HCT116 (cell line): ENCODE results near the gene GPC5. TPM values are rescaled to one million over a fixed set of nuclear protein-coding genes. Genes with fewer than 3 reads are reported as not detected.

ENCODE experiments used
- ATAC-seq: fragments of 200-7000 bp; cut with Tn5 transposase; 2 replicates; pipeline ENCODE4 v1.9.1; 2020; ENCODE audit warnings: mild to moderate bottlenecking, moderate library complexity
- BruUV-seq: library from RNA; stranded (reverse); fragments of 400-500 nt; replicated peaks from 2 replicates; lab custom pipeline; 2021; lab: Mats Ljungman, UMichigan
- CTCF ChIA-PET: fragments of 300-600 bp; sonication (Branson Sonifier 250); formaldehyde crosslinking; loops from one replicate; lab custom pipeline; 2021; ENCODE audit warnings: antibody characterized with exemption; lab: Charles Lee
- POLR2A ChIA-PET: fragments of 300-600, 350-600 bp; sonication (Branson Sonifier 250); formaldehyde crosslinking; loops from one replicate; lab custom pipeline; 2021; ENCODE audit warnings: antibody characterized with exemption; lab: Charles Lee
- RAD21 ChIA-PET, 2 experiments: fragments of 300-600 bp; sonication (Branson Sonifier 250); formaldehyde crosslinking; loops; one replicate each; lab custom pipeline; 2023; ENCODE audit warnings: low total read pairs in 2 of 2; ENCODE audit not compliant: uncharacterized antibody in 2 of 2, unreplicated experiment in 2 of 2, low non-redundant PET in 1 of 2; lab: Charles Lee
- DNase-seq: peaks from one replicate; pipeline ENCODE4 v3.0.0-alpha.2; 2010; ENCODE audit warnings: low read depth, low spot score
- H2AFZ ChIP-seq: fragments of 200-600 bp; shearing (Covaris generic), sonication (generic); 2 replicates; pipeline ENCODE4 v1.6.1; 2017; ENCODE audit warnings: low read depth, mixed run types, mixed read lengths, antibody characterized with exemption, low read length; ENCODE audit not compliant: poor library complexity, severe bottlenecking
- H3K27ac ChIP-seq: 2 replicates; pipeline ENCODE4 v1.5.1; 2012; ENCODE audit warnings: low read depth, low read length
- H3K27me3 ChIP-seq: fragments of 200-600 bp; sonication (generic); 2 replicates; pipeline ENCODE4 v1.6.1; 2016; ENCODE audit warnings: mixed run types, low read length, mixed read lengths; ENCODE audit not compliant: insufficient read depth
- H3K36me3 ChIP-seq, 2 experiments: fragments of 200-500 bp in 1 of 2; fragments of 200-600 bp in 1 of 2; sonication (Bioruptor generic) in 1 of 2; sonication (generic) in 1 of 2; 2 replicates each; pipeline versions ENCODE4 v1.5.1 to v1.6.1; 2014 to 2016; ENCODE audit warnings: low read length in 2 of 2, inconsistent platforms in 1 of 2, mixed read lengths in 1 of 2, mixed run types in 1 of 2; ENCODE audit not compliant: insufficient read depth in 2 of 2, control insufficient read depth in 1 of 2
- H3K4me1 ChIP-seq, 2 experiments: fragments of 200-600 bp in 1 of 2; sonication (generic) in 1 of 2; 2 replicates each; pipeline versions ENCODE4 v1.5.1 to v1.6.1; 2012 to 2017; ENCODE audit warnings: low read length in 2 of 2, inconsistent platforms in 1 of 2, mild to moderate bottlenecking in 1 of 2, mixed read lengths in 1 of 2, mixed run types in 1 of 2, moderate library complexity in 1 of 2; ENCODE audit not compliant: insufficient read depth in 2 of 2, control insufficient read depth in 1 of 2
- H3K4me2 ChIP-seq: fragments of 200-600 bp; sonication (generic); 2 replicates; pipeline ENCODE4 v1.6.1; 2017; ENCODE audit warnings: mixed run types, low read length, mixed read lengths
- H3K4me3 ChIP-seq, 2 experiments: fragments of 200-600 bp in 1 of 2; sonication (generic) in 1 of 2; replicated peaks in 1 of 2; 2 replicates each; pipeline ENCODE4 v1.5.1; 2011 to 2016; ENCODE audit warnings: low read length in 2 of 2, control low read depth in 1 of 2, low read depth in 1 of 2, mild to moderate bottlenecking in 1 of 2, mixed read lengths in 1 of 2, mixed run types in 1 of 2
- H3K79me2 ChIP-seq: fragments of 200-600 bp; sonication (generic); 2 replicates; pipeline ENCODE4 v1.6.1; 2017; ENCODE audit warnings: mild to moderate bottlenecking, mixed run types, low read length, moderate library complexity, mixed read lengths; ENCODE audit not compliant: insufficient read depth
- H3K9ac ChIP-seq: fragments of 200-600 bp; sonication (generic); 2 replicates; pipeline ENCODE4 v1.6.1; 2016; ENCODE audit warnings: low read length, mixed read lengths
- H3K9me2 ChIP-seq: fragments of 200-600 bp; sonication (generic), shearing (Covaris generic); 2 replicates; pipeline ENCODE4 v1.6.1; 2017; ENCODE audit warnings: mixed run types, mild to moderate bottlenecking, moderate library complexity; ENCODE audit not compliant: insufficient read depth
- H3K9me3 ChIP-seq, 2 experiments: fragments of 200-500 bp in 1 of 2; fragments of 200-600 bp in 1 of 2; sonication (Bioruptor generic) in 1 of 2; sonication (generic) in 1 of 2; 2 replicates each; pipeline ENCODE4 v1.6.1; 2014 to 2017; ENCODE audit warnings: low read length in 2 of 2, mixed read lengths in 2 of 2, inconsistent platforms in 1 of 2, low read depth in 1 of 2, mild to moderate bottlenecking in 1 of 2, mixed run types in 1 of 2, moderate library complexity in 1 of 2; ENCODE audit not compliant: control insufficient read depth in 1 of 2, insufficient read depth in 1 of 2
- H4K20me1 ChIP-seq: fragments of 200-600 bp; sonication (generic), shearing (Covaris generic); 2 replicates; pipeline ENCODE4 v1.6.1; 2017; ENCODE audit warnings: mixed run types, mild to moderate bottlenecking, moderate library complexity; ENCODE audit not compliant: insufficient read depth
- CBX3 ChIP-seq: IDR thresholded peaks from 2 replicates; pipeline ENCODE4 v1.6.1; 2012; ENCODE audit warnings: low read depth
- CEBPB ChIP-seq: IDR thresholded peaks from 2 replicates; pipeline ENCODE4 v1.6.1; 2012; ENCODE audit warnings: low read depth
- CTCF ChIP-seq, 3 experiments: fragments of 200-600 bp in 1 of 3; sonication (generic) in 1 of 3; IDR thresholded peaks in 2 of 3; conservative IDR thresholded peaks in 1 of 3; 2 replicates each; pipeline ENCODE4 v1.5.1; 2012 to 2017; ENCODE audit warnings: low read depth in 2 of 3, low read length in 2 of 3, antibody characterized with exemption in 1 of 3, borderline replicate concordance in 1 of 3, control low read depth in 1 of 3, mild to moderate bottlenecking in 1 of 3, mixed read lengths in 1 of 3, mixed run types in 1 of 3, moderate library complexity in 1 of 3; ENCODE audit not compliant: insufficient read depth in 1 of 3
- EGR1 ChIP-seq: IDR thresholded peaks from 2 replicates; pipeline ENCODE4 v1.6.1; 2012; ENCODE audit warnings: low read depth
- ELF1 ChIP-seq: IDR thresholded peaks from 2 replicates; pipeline ENCODE4 v1.6.1; 2012; ENCODE audit warnings: low read depth, borderline replicate concordance
- EZH2 ChIP-seq: fragments of 200-600 bp; sonication (generic); IDR thresholded peaks from 2 replicates; pipeline ENCODE4 v1.6.1; 2017; ENCODE audit warnings: antibody characterized with exemption, mixed run types
- EZH2phosphoT487 ChIP-seq: fragments of 200-600 bp; IDR thresholded peaks from 2 replicates; pipeline ENCODE4 v1.6.1; 2018; ENCODE audit warnings: antibody characterized with exemption, borderline replicate concordance
- FOSL1 ChIP-seq: IDR thresholded peaks from 2 replicates; pipeline ENCODE4 v1.6.1; 2012; ENCODE audit warnings: low read depth
- JUND ChIP-seq: IDR thresholded peaks from 2 replicates; pipeline ENCODE4 v1.6.1; 2012
- MAX ChIP-seq: IDR thresholded peaks from 2 replicates; pipeline ENCODE4 v1.6.1; 2012
- POLR2A ChIP-seq: IDR thresholded peaks from 2 replicates; pipeline ENCODE4 v1.7.0; 2011; ENCODE audit warnings: borderline replicate concordance; ENCODE audit not compliant: insufficient read depth, insufficient read length; ENCODE audit errors: extremely low read depth
- POLR2AphosphoS5 ChIP-seq: IDR thresholded peaks from 2 replicates; pipeline ENCODE4 v1.6.1; 2011; ENCODE audit warnings: mild to moderate bottlenecking, low read depth, low read length, moderate library complexity
- RAD21 ChIP-seq: IDR thresholded peaks from 2 replicates; pipeline ENCODE4 v1.6.1; 2012; ENCODE audit warnings: low read depth, mild to moderate bottlenecking
- REST ChIP-seq: IDR thresholded peaks from 2 replicates; pipeline ENCODE4 v1.6.1; 2012; ENCODE audit warnings: low read depth
- SIN3A ChIP-seq: IDR thresholded peaks from 2 replicates; pipeline ENCODE4 v1.6.1; 2012; ENCODE audit warnings: low read depth
- SP1 ChIP-seq: IDR thresholded peaks from 2 replicates; pipeline ENCODE4 v1.6.1; 2012; ENCODE audit warnings: low read depth
- SRF ChIP-seq: IDR thresholded peaks from 2 replicates; pipeline ENCODE4 v1.6.1; 2012; ENCODE audit warnings: low read depth
- TCF7L2 ChIP-seq: IDR thresholded peaks from 2 replicates; pipeline ENCODE4 v1.7.0; 2011; ENCODE audit warnings: borderline replicate concordance, inconsistent platforms; ENCODE audit not compliant: insufficient read depth, insufficient read length; ENCODE audit errors: extremely low read depth
- YY1 ChIP-seq: IDR thresholded peaks from 2 replicates; pipeline ENCODE4 v1.6.1; 2011; ENCODE audit warnings: low read length, low read depth, moderate library complexity, mild to moderate bottlenecking; ENCODE audit not compliant: insufficient replicate concordance; ENCODE audit errors: extremely low read depth
- ZNF274 ChIP-seq: fragments of 200-500 bp; sonication (Bioruptor generic); IDR thresholded peaks from 2 replicates; pipeline ENCODE4 v1.6.1; 2014; ENCODE audit warnings: mild to moderate bottlenecking, low read depth, low read length, inconsistent platforms
- intact Hi-C: fragments of 100-400 bp; cut with micrococcal nuclease; formaldehyde crosslinking; loops from 2 replicates; pipeline ENCODE4 v1.10.0; 2022
- total RNA-seq: library from RNA; stranded (reverse); gene quantifications from one replicate; pipeline ENCODE4 v1.2.1, GENCODE V29; 2021; ENCODE audit not compliant: unreplicated experiment

The GPC5 gene
- total RNA-seq, 1 experiment from 2014 or later = not detected

- Histone ChIP-seq H2AFZ (no peak overlapping the region), H3K27ac (no peak overlapping the region), H3K79me2 (no peaks in the 10 kb centered on the region), H3K4me3 (no peak overlapping the region), H3K27me3 (no peaks in the 10 kb centered on the region), H3K4me1 (no peaks in the 10 kb centered on the region), H3K9me2 (no peaks in the 10 kb centered on the region), H3K9me3 (peaks cover 6 to 25% of the 10 kb centered on the region in 2 experiments; a peak in 2 of 4 replicates), H3K9ac (no peak overlapping the region), H3K4me2 (no peak overlapping the region), H3K36me3 (no peaks in the 10 kb centered on the region), H4K20me1 (no peaks in the 10 kb centered on the region)
- DNase-seq (no peak), ATAC-seq (no peak)
- TF ChIP-seq SIN3A (no peak), SRF (no peak), ZNF274 (no peak), CEBPB (no peak), MAX (no peak), REST (no peak), EGR1 (no peak), ELF1 (no peak), YY1 (no peak), JUND (no peak), FOSL1 (no peak), TCF7L2 (no peak), CBX3 (no peak), POLR2AphosphoS5 (no peak), EZH2phosphoT487 (no peak), SP1 (no peak), RAD21 (no peak), EZH2 (no peak), CTCF (IDR thresholded peaks at IDR 0.05 in 2 of 3, conservative IDR thresholded peaks at IDR 0.05 in 1 of 3; ENCODE audit: borderline replicate concordance in 1 of 3, insufficient read depth in 1 of 3, low read depth in 2 of 3, low read length in 2 of 3) (no peak), POLR2A (no peak)
- intact Hi-C loops = no loop called here
- ChIA-PET POLR2A (no interaction called here), RAD21 (no interaction called here), CTCF (no interaction called here)
- BruUV-seq = no TSS peak
Observed at GRCh38 chr13:92510416-92510815, 1112.0 kb downstream of the GPC5 start.
